Forelimb muscle (tissue), 1 donor: ENCODE measurements around the gene CEP128. TPM values are rescaled to one million over a fixed set of nuclear protein-coding genes. Genes with fewer than 3 reads are reported as not detected.

ENCODE experiments used
- DNase-seq: peaks from one replicate; pipeline ENCODE4 v3.0.0-alpha.2; 2013; ENCODE audit warnings: low read depth
- polyA plus RNA-seq: library from polyadenylated mRNA; unstranded; fragments of 120-200 nt; gene quantifications from one replicate; pipeline ENCODE4 v1.2.1, GENCODE V29; 2013; ENCODE audit not compliant: insufficient read length

The CEP128 gene
- polyA plus RNA-seq, 1 donor, result 3.3 TPM

DNA sequence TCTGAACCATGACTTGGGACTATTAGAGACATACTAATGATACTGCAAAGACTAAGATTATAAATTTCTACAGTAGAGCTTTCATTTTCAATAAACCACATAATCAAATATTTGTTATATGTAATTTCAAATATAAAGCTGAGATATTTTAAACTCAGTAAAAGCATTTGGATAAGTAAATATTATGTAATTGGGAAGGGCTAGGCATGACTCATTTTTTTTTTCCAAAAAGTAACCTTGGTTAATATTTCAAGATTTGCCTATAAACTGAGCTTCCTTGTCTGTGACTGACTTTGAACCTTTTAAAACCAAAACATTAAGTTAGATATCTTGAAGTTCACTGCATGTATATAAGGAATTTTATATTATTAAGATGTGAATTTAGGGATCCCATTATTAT, 332.5 kb downstream of the CEP128 start:
- no peak for DNase-seq

DNA sequence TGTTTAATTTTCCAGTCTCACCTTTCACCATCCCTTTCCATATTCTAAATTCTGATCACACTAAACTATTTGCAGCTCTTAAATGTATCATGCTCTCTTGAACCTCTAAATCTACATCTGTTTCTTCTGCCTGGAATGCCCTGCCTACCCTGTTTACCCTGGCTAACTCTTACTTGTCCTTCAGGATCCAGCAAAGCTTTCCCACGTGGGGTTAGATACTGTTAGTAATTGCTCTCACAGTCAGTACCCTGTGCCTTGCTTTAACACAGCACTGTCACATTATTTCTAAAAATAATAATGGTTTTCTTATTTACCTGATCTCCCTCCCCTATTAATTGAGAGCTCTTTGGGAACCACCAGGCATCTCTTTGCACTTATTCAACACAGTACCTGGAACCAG, 333.0 kb downstream of the CEP128 start:
- DNase-seq, result no peak

- DNase-seq, result no peak
These were observed 333.9 kb downstream of the CEP128 start for GRCh38 chr14:80607430-80608190.

DNA sequence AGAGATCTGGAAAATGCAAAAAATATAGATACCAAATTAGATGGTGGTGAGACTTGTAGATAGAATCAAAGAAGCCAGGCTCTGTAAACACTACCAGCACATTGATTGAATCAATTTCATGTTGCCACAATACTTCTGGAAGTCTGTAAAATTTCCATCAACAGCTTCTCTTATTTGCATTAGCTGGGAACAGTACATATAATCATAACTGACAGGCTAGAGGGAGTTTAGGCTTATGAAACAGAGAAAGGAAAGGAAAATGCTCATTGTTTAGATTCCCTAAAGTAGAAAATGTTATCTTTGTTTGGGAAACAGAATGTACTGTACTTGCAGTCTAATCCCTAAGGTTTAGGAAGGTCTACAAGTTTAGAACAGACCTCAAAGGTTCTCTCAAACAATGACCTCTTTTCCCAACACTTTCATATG, 335.2 kb downstream of the CEP128 start:
- DNase-seq, result no peak

DNA sequence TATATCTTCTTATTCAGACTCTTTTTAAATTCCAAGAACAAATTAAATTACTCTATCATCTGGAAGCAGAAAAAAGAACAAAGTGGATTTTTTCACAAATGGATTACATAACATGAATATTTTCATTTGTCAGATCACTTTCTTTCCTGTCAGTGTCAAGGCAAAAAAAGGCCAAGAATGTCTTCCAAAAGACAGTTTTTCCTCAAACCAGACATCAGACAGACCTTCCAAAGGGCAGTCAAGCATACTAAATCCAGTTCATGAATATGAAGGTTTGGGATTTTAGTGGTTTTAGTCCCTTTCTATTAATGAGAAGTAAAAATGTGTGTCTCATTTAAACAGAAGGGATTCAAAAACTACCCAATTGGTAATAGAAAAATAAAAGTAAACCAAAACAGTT, 336.0 kb downstream of the CEP128 start:
- DNase-seq, result no peak

DNA sequence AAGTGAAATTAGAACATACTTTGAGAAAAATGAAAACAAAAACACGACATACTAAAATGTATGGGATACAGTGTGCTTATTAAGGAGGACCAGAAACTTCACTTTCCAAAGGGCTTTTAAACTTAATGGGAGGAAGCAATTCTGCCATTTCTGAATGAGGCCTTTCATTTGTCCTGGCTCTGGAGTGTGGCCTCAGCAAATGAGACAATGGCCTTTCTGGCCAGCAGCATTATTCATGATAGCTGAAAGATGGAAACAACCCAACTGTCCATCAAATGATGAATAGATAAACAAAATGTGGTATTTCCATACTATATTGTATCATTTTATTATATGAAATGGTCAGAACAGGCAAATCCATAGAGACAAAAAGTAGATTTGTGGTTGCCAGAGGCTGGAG, 338.6 kb downstream of the CEP128 start:
- no peak for DNase-seq

DNA sequence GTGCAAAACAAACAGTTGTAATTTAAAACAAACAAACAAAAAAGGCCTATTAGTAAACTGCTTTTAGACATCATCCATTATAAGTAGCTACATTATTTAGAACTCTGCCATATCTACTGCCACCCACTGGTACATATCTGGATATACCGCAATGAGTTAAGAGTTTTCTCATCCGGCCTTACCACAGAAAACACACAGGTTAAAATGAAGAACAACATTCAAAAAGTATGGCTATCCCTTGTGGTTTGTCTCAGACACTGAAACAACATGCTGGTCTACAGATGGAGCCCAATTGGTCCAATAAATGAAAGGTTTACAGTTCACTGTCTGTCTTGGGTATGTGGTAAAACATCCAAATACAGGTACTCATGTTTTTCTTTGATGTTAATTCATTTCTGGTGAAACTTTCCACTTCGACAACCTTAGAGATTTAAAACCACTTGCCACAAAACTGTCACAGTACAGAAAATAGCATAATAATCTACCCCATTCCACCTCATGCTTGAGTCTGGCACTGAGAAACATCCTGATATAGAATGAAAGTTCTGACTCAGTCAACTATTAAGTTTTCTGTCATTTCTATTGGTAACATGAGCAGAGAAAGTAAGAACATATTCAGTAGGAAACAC, 354.3 kb downstream of the CEP128 start:
- no peak for DNase-seq

- no peak for DNase-seq
These were observed 355.4 kb downstream of the CEP128 start for GRCh38 chr14:80586131-80586530.

DNA sequence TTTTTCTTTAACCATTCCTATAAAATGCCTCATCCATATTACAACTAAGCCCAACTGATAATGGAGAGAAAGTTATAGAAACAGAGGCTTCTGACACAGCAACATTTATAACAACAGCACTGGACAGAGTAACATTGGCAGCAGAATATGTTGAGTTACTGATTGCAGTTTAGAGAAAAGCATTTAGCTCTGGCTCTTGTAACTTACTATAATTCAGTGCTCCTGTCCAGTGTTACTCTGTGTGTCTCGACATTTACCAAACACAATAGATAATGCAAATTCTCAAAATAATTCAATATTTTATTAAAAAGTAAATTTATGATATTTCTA, 356.1 kb downstream of the CEP128 start:
- no peak for DNase-seq

DNA sequence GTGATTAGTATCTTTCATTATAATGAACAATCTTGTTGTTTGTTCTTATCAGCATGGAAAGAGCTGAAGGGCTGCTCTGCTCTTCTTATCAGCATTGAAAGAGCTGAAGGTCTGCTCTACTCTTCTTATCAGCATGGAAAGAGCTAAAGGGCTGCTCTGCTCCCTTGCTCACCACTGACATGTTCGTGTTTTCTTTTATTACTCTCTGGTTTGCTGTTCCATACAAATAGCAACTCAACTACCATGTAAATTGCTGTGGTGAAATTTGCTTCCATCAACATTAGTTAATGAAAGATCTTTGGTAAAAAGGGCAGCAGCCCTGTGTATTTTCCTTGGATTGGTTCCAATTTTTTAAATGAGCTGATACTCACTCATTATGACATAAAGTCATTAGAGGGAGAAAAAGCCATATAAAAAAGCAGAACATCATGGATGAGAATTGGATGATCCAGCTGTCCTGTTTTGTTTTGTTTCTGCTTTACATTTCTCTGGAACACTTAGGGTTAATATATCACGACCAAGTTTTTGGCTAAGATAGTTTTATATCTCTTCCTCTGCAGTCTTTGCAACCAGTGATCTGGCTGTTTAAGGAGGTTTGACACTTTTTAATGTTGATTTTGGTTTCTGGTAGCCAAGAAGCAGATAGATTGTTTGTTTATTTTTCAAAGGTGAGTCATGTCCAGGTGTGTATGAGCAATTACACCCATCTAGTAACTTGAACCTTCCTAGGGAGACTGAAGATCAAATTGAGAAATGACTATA, 356.6 kb downstream of the CEP128 start:
- no peak for DNase-seq

DNA sequence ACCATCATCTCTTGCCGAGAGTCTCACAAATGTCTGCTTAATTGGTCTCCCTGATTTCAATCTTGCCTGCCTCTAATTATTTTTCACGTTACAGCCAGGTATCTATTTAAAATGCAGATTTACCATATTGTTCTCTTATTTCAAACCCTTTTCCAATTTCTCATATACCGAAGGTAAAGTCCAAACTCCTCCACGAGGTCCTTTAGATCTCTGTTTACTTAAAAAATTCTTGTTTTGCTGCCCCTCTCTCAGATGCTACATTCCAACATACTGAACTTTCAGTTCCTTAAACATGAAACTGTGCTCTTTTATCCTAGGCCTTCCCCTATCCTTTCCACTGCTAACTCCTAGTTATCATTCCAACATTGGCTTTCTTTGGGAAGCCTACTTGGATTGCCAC, 363.9 kb downstream of the CEP128 start:
- no peak for DNase-seq

DNA sequence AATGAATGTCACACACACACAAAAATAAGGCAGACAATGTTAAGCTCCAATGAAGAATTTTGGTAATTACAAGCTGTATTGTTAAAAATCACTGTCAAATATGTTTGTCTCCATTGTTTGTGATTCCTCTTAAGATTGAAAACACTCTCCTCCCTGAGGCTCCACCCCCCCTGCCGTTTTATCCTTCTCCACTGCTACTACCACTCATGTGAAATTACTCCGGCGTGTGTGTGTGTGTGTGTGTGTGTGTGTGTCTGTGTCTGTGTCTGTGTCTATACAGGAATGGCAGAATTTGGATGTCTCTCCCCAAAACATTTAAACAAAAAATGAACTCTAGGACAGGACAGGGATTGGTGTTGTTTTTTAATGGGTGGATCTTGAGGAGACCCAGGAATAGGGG, 365.1 kb downstream of the CEP128 start:
- DNase-seq, result no peak

- no peak for DNase-seq
These were observed 365.8 kb downstream of the CEP128 start for GRCh38 chr14:80575763-80576162.

DNA sequence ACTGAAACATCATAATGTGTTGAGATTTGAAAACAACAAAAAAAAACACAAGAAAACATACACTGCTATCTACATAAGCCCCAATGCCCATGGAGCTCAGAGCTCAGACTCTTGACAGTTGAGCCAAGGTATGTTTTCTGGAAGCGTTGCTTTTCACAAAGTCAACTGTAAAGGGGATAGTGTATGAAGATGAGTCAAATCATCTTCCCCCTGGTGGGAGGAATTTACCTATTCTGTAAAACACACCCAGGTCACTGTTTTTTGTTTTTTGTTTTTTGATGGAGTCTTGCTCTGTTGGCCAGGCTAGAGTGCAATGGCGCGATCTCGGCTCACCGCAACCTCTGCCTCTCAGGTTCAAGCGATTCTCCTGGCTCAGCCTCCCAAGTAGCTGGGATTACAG, 368.9 kb downstream of the CEP128 start:
- no peak for DNase-seq

DNA sequence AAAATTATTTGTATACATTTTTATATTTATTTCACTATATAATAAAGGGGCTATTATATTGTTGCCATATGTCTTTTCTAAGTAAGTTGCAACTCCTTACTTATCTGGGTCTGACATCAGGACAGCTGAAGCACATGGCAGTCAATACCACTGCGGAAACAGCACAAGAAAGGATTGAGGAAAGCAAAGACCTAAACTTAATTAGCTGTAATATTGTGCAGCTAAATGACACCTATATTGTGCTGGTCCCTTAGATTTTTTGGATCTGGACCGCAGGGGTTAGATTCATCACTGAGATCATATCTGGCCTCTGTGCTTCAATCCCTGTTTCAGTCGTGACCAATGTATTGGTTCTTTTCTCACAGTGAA, 370.6 kb downstream of the CEP128 start:
- no peak for DNase-seq

- no peak for DNase-seq
These were observed 373.5 kb downstream of the CEP128 start for GRCh38 chr14:80567905-80568536.

DNA sequence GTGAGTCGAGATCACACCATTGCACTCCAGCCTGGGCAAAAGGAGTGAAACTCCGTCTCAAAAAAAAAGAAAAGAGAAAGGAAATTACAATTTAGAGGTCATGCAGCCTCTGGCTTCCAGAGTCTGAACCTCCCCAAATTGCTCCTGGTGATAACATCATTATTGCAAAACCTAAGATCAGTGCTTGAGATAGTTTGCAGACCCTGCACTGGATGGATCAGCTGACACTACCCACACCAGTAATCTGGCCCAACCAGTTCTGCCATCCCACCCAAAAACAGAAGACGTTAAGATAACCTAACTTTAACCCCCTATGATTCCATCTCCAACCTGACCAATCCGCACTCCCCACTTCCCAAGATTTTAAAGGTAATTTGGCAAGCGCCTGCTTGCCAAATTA, 376.5 kb downstream of the CEP128 start:
- DNase-seq, result no peak

DNA sequence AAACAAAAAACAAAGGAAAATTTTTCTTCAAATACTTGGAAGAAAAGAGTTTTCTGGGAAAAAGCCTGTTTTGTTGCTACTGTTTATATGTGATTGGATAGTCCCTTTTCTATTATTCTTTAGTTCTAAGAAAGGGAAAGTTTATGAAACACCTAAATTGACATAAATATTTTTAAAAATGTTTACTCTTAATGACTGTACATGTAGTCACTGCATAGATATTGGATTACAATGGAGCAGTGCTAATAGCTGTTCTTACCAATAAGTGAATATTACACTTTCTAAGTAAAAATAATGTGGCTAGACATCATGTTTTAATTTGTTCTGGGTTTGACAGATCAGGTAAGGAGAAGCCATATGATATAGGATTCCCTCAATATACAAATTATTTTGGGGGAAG, 377.5 kb downstream of the CEP128 start:
- DNase-seq, result no peak

GRCh38 chr14:80560800-80561657, 380.5 kb downstream of the CEP128 start:
- no peak for DNase-seq

GRCh38 chr14:80554139-80554538, 387.4 kb downstream of the CEP128 start:
- no peak for DNase-seq

DNA sequence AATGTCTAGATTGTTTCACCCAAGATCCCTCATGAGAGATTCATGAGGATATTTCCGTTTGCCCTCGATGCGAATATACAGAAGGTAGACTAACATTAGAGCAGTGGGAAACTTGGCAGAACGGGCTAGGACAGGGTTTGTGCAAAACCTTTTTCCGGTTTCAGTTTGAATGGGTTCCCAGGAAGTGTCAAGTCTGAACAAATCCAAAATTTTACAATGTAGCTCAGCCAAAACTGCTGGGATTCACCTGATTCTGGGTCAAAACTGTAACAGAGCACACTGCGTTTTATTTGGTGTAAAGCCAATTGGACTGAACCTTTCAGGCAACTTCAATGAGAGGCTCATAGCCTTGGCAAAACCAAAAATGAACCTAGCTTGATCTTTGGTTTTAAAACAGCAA, 392.4 kb downstream of the CEP128 start:
- no peak for DNase-seq
